Mesothelial cell of epicardium (in vitro differentiated cells): ENCODE results near the gene EXOC2. TPM values are rescaled to one million over a fixed set of nuclear protein-coding genes. Genes with fewer than 3 reads are reported as not detected.

ENCODE experiments used
- DNase-seq, 2 experiments: peaks; one replicate each; pipeline ENCODE4 v3.0.0; 2021; ENCODE audit warnings: low spot score in 2 of 2; ENCODE audit not compliant: unreplicated experiment in 2 of 2
- H3K27ac Mint-ChIP-seq: 2 replicates; pipeline ENCODE4 v1.8.0; 2021; ENCODE audit warnings: mixed read lengths
- H3K27me3 Mint-ChIP-seq: 2 replicates; pipeline ENCODE4 v1.8.0; 2021; ENCODE audit warnings: low read depth, mixed read lengths
- H3K36me3 Mint-ChIP-seq: 2 replicates; pipeline ENCODE4 v1.8.0; 2021; ENCODE audit warnings: mixed read lengths
- H3K4me1 Mint-ChIP-seq: 2 replicates; pipeline ENCODE4 v1.8.0; 2021; ENCODE audit warnings: mixed read lengths
- H3K4me3 Mint-ChIP-seq: 2 replicates; pipeline ENCODE4 v1.8.0; 2021; ENCODE audit warnings: mild to moderate bottlenecking, moderate library complexity, mixed read lengths
- H3K9me3 Mint-ChIP-seq: 2 replicates; pipeline ENCODE4 v1.8.0; 2021; ENCODE audit warnings: mixed read lengths
- total RNA-seq: library from RNA; stranded (reverse); gene quantifications from 3 replicates; pipeline ENCODE4 v1.2.1, GENCODE V29; 2021
- TF ChIP-seq, protein P1 (sequence below): fragments of 200-600 bp; sonication (generic); IDR thresholded peaks from one replicate; pipeline ENCODE4 v1.5.0; 2021; ENCODE audit warnings: antibody characterized with exemption; ENCODE audit not compliant: unreplicated experiment

Gene EXOC2
- total RNA-seq, 1 donor from 2014 or later = 22.9 TPM

DNA sequence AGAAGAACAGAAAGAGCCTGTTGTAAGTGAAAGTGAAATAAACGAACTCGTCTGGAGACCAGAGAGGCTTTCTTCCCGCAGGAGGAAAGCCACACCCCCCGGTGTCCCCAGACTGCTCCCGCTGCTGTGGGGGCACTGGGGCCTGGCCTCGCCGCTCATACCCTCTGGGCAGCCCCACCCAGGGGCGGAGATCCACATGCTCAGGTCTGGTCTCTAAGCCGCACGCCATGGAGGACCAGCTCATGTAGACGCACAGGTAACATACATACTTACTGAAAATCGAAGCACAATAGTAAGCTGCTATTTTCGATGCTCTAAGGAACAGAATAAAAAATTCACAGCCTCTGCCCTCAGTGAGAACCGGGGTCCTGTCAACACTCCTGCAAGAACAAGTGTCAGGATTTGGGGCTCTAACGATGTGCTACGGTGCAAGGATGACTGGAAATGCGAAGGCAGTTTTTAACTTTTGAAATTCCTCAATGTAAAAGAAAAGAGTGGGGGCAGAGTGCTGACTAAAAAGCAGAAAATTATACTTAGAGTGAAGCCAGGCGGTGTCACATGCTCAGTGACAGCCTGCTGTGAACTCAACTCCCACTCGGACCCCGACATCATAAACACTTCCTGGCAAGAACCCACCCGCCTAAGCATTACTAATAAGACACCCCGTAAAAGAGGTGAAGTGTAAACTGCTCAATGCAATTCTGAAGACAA is 190.9 kb downstream of the EXOC2 start:
- no peak for DNase-seq
- H3K27me3 Mint-ChIP-seq = no peaks in the 10 kb centered on the region
- H3K9me3 Mint-ChIP-seq = no peaks in the 10 kb centered on the region
- no peaks in the 10 kb centered on the region for H3K4me1 Mint-ChIP-seq
- H3K36me3 Mint-ChIP-seq = peaks cover 6% of the 10 kb centered on the region
- H3K27ac Mint-ChIP-seq = no peak overlapping the region
- H3K4me3 Mint-ChIP-seq = no peak overlapping the region
- TF ChIP-seq, protein P1, sequence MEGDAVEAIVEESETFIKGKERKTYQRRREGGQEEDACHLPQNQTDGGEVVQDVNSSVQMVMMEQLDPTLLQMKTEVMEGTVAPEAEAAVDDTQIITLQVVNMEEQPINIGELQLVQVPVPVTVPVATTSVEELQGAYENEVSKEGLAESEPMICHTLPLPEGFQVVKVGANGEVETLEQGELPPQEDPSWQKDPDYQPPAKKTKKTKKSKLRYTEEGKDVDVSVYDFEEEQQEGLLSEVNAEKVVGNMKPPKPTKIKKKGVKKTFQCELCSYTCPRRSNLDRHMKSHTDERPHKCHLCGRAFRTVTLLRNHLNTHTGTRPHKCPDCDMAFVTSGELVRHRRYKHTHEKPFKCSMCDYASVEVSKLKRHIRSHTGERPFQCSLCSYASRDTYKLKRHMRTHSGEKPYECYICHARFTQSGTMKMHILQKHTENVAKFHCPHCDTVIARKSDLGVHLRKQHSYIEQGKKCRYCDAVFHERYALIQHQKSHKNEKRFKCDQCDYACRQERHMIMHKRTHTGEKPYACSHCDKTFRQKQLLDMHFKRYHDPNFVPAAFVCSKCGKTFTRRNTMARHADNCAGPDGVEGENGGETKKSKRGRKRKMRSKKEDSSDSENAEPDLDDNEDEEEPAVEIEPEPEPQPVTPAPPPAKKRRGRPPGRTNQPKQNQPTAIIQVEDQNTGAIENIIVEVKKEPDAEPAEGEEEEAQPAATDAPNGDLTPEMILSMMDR = no peak

DNA sequence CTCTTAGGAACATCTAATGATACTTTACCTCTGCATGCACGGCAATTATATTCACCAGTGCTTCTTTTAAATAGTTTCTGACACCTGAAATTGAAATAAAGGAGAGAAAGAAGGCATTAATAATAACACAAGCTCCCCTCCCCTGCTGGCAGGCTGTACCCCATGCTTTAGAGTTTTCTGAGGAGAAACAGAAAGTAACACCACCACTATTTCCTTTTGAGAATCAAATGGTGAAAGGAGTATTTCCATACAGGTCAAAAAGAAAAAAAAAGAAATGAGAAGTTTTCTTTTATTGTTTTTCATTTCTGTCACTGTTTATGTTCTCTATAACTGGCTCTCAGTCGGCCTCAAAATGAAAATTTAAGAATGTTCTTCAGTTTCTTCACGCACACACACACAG is 193.3 kb downstream of the EXOC2 start:
- H3K4me1 Mint-ChIP-seq = no peaks in the 10 kb centered on the region
- no peak for DNase-seq
- TF ChIP-seq, protein P1 = no peak
- no peaks in the 10 kb centered on the region for H3K27me3 Mint-ChIP-seq
- no peaks in the 10 kb centered on the region for H3K9me3 Mint-ChIP-seq
- peaks cover 16% of the 10 kb centered on the region for H3K36me3 Mint-ChIP-seq
- H3K27ac Mint-ChIP-seq = no peak overlapping the region
- H3K4me3 Mint-ChIP-seq = no peak overlapping the region

DNA sequence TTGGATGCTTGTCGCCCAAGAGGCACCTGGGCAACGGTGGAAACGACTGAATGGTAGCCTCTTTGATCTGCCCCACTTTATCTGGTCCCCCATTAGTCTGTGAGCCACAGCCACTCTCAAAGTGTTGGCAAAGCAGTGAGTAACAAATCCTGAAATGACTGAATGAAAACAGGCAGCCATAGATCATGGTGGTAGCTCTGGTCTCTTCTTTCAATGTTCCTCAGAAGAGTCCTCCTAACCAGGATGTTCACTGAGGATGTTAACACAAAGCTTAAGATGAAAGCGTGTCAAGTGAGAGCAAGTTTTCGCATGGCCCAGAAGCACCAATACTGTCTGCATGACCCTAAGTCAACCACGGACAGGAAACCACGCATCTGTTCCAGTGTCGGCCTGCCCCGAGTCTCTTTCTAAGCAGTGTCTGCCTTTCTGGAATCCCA is 194.1 kb downstream of the EXOC2 start:
- H3K27me3 Mint-ChIP-seq = no peaks in the 10 kb centered on the region
- TF ChIP-seq, protein P1 = no peak
- H3K4me1 Mint-ChIP-seq = no peaks in the 10 kb centered on the region
- peaks cover 22% of the 10 kb centered on the region for H3K36me3 Mint-ChIP-seq
- H3K4me3 Mint-ChIP-seq = no peak overlapping the region
- DNase-seq = no peak
- H3K9me3 Mint-ChIP-seq = peaks cover 4% of the 10 kb centered on the region
- no peak overlapping the region for H3K27ac Mint-ChIP-seq

DNA sequence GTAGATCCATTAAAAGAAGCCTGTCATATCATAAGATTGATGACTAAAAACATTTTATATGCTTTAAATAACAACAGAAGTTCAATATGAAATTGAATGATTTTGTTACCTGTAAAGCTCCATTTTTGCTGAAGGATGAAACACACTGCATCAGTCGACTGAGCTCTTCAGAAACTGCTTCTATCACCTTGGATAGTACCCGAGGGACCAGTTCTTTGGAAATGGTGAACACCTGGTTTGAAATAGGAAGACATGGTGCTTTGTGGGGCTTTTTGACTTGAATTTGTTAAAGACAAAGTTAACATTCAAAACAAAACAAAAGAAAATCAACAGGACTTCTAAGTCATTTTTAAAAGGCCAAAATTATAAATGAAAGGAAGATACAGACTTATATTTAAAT is 195.7 kb downstream of the EXOC2 start:
- Mint-ChIP-seq H3K36me3 (peaks cover 36% of the 10 kb centered on the region), H3K27ac (no peak overlapping the region), H3K4me1 (no peaks in the 10 kb centered on the region), H3K4me3 (no peak overlapping the region), H3K27me3 (no peaks in the 10 kb centered on the region), H3K9me3 (peaks cover 18% of the 10 kb centered on the region)
- DNase-seq = no peak
- TF ChIP-seq, protein P1 = no peak

DNA sequence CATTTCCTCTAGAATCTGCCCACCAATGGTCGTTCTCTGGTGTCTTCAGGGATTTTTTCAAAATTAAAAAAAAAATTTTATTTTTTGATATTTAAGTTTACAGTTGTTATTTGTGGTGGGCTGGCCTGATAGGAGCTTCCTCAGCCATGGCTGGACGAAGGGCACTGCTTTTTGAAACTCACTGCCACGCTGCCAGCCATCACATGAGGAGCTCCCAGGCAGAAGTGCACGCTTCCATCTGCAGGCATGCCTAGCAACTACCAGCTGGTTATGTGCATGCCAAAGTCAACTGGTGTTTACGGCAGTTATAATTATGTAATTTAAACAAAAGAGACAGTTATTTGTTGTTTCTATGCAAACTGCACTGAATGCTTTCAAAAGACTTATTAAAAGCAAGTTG is 196.3 kb downstream of the EXOC2 start:
- Mint-ChIP-seq H3K9me3 (peaks cover 23% of the 10 kb centered on the region), H3K36me3 (peaks cover 42% of the 10 kb centered on the region), H3K4me3 (no peak overlapping the region), H3K27me3 (no peaks in the 10 kb centered on the region), H3K4me1 (no peaks in the 10 kb centered on the region), H3K27ac (no peak overlapping the region)
- TF ChIP-seq, protein P1 = no peak
- no peak for DNase-seq

DNA sequence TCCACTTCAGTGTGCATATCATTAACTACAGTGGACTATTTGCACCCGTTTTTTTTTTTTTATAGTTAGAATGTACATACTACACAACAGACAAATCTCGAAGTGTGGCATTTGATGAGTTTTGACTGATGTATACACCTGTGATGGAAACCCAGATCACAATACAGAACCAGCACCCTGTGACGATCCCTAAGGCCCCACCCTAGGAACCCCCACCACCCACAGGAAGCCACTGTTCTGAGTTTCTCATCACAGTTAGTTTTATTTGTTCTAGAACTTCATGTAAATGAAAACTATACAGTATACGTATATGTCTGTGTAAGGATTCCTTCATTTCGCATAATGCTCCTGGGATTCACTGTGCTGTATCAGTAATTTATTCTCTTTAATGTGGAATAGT is 198.5 kb downstream of the EXOC2 start:
- TF ChIP-seq, protein P1 = no peak
- H3K4me1 Mint-ChIP-seq = no peaks in the 10 kb centered on the region
- no peaks in the 10 kb centered on the region for H3K27me3 Mint-ChIP-seq
- DNase-seq = no peak
- H3K4me3 Mint-ChIP-seq = no peak overlapping the region
- no peak overlapping the region for H3K27ac Mint-ChIP-seq
- H3K9me3 Mint-ChIP-seq = peaks cover 23% of the 10 kb centered on the region
- peaks cover 44% of the 10 kb centered on the region for H3K36me3 Mint-ChIP-seq
